ENCODE data around the gene OR10R2. TPM values are rescaled to one million over a fixed set of nuclear protein-coding genes. Genes with fewer than 3 reads are reported as not detected.

OR10R2 gene
- total RNA-seq, 4 donors from 2014 or later: not detected

DNA sequence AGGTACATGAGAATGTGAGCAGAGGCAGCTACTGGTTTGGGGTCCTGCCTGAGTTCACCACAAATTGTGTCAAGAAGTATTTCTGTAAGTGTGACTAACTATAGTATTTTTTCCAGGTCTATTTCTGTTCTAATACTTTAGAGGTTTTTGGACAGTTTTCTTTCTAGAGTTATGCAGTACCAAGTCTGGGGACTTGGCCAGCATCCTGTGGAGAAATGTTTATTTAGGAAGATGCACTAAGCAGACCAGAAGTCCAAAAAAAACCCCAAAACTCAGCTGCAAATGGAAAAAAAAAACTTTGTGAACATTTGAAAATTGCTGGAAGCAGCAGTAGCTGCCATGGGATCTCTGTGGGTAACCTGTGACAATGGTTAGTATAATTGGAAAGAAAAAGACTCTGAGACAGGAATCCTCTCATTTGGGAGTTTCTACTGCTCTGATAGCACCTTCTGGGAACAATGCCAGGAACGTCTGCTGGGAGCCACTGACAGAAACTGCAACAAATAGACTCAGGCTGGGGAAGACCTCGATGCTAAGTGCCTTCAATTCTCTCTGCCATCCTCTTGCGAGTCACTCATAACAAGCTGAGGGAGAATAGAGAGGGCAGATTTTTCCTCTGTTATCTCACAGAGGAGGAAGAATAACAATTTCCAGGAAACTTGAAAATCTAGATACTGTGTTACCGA lies 37.6 kb downstream of the OR10R2 start:
- no peaks in the 10 kb centered on the region for H3K4me1 ChIP-seq
- no peaks in the 10 kb centered on the region for H3K9me3 ChIP-seq
- H3K36me3 ChIP-seq: no peaks in the 10 kb centered on the region
- no peak overlapping the region for H3K4me3 ChIP-seq
- TF ChIP-seq, protein P1, sequence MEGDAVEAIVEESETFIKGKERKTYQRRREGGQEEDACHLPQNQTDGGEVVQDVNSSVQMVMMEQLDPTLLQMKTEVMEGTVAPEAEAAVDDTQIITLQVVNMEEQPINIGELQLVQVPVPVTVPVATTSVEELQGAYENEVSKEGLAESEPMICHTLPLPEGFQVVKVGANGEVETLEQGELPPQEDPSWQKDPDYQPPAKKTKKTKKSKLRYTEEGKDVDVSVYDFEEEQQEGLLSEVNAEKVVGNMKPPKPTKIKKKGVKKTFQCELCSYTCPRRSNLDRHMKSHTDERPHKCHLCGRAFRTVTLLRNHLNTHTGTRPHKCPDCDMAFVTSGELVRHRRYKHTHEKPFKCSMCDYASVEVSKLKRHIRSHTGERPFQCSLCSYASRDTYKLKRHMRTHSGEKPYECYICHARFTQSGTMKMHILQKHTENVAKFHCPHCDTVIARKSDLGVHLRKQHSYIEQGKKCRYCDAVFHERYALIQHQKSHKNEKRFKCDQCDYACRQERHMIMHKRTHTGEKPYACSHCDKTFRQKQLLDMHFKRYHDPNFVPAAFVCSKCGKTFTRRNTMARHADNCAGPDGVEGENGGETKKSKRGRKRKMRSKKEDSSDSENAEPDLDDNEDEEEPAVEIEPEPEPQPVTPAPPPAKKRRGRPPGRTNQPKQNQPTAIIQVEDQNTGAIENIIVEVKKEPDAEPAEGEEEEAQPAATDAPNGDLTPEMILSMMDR (IDR thresholded peaks at IDR 0.05): no peak
- TF ChIP-seq POLR2A (IDR thresholded peaks at IDR 0.05): no peak
- H3K27me3 ChIP-seq: no peaks in the 10 kb centered on the region
- H3K27ac ChIP-seq: no peak overlapping the region
- no peak for DNase-seq

DNA sequence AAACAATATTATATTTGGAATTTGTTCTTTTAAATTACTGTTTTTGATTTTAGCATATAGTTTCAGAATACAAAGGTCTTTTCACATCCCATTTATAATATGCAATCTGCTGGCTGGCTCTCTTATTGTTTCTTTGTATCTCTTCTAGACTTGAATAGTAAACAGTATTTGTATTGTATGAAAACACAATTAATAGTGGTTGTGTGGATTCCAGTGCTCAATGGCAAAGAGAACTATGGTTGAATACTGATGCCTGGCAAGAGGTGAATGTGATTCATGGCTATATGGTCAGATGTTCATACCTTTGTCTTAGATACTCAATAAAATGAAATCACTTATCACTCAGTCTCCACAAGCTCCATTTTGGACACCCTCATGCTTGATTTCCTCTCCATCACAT lies 44.9 kb downstream of the OR10R2 start:
- Histone ChIP-seq H3K9me3 (no peaks in the 10 kb centered on the region), H3K27ac (no peak overlapping the region), H3K36me3 (no peaks in the 10 kb centered on the region), H3K4me3 (no peak overlapping the region), H3K4me1 (no peaks in the 10 kb centered on the region), H3K27me3 (no peaks in the 10 kb centered on the region)
- DNase-seq: no peak
- TF ChIP-seq, protein P1 (IDR thresholded peaks at IDR 0.05): no peak
- no peak for TF ChIP-seq POLR2A (IDR thresholded peaks at IDR 0.05)

DNA sequence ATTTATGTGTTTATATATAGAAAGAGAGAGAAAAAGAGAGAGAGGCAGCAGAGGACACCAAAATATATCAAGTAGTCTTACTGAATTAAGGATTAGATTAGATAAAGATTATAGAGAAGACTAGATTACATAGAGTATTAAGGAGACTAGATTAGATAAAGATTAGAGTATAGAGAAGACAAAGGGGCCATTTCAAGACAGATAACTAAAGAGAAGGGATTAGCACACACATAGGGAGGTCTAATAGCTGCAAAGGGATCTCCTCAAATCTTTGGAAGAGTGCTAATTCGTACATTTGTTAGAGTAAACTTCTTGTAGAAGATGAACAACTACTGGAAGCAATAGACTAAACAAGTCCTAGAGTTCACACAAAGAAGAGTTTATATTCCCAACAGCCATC lies 48.0 kb downstream of the OR10R2 start:
- Histone ChIP-seq H3K36me3 (no peaks in the 10 kb centered on the region), H3K27me3 (no peaks in the 10 kb centered on the region), H3K4me3 (no peak overlapping the region), H3K27ac (no peak overlapping the region), H3K4me1 (no peaks in the 10 kb centered on the region), H3K9me3 (no peaks in the 10 kb centered on the region)
- no peak for DNase-seq
- TF ChIP-seq, protein P1 (IDR thresholded peaks at IDR 0.05): no peak
- no peak for TF ChIP-seq POLR2A (IDR thresholded peaks at IDR 0.05)

DNA sequence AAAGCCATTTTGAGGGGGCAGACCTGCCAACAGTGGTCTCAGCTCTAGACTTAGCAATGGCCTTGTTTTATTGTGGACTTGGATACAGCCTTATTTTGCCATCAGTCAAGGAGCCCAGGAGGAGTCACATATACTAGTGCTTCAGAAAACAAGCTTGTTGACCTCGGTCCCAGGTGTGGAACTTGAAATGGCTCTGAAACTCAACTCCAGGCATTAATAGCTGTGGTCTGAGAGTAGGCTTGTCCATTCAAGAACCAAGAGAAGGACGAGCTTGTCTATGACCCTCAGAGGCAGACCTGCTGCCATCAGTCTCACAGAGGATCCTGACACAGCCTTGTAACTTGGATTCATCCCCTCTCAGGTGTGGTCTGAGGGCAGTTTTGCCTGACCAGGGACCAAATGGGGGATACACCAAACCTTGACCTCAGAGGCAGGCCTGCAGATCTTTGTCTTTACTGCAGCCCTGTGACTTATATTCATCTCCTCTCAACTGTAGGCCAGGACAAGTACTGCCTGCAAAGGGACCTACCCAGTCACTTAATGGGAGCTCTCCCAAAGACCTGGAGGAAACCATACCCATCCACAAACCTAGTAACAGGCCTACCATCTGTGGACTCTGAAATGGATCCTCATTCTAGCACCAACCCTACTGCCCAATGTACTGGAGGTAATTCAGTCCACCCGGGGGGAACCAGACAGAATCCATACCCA lies 49.1 kb downstream of the OR10R2 start:
- H3K36me3 ChIP-seq: no peaks in the 10 kb centered on the region
- no peak for TF ChIP-seq POLR2A (IDR thresholded peaks at IDR 0.05)
- TF ChIP-seq, protein P1 (IDR thresholded peaks at IDR 0.05): no peak

DNA sequence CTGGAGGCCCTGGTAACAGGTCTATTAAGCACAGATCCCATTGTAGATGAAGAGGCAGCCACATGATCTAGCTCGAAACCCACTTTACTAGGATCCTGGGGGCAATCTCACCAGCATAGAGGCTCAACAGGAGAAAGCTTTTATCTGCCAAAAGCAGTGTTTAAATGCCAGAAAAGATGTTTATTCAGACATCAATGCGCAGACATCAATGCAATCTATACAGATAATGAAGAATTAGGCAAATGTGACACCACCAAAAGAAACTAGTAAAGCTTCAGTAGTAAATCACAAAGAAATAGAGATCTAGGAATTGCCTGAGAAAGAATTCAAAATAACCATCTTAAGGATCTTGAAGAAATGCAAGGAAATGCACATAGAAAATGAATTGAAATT lies 49.6 kb downstream of the OR10R2 start:
- no peak for DNase-seq
- Histone ChIP-seq H3K4me3 (no peak overlapping the region), H3K4me1 (no peaks in the 10 kb centered on the region), H3K36me3 (no peaks in the 10 kb centered on the region), H3K27me3 (no peaks in the 10 kb centered on the region), H3K9me3 (no peaks in the 10 kb centered on the region), H3K27ac (no peak overlapping the region)
- no peak for TF ChIP-seq POLR2A (IDR thresholded peaks at IDR 0.05)
- TF ChIP-seq, protein P1 (IDR thresholded peaks at IDR 0.05): no peak

More for the DNA sequence above, 49.1 kb downstream of the OR10R2 start:
- H3K4me3 ChIP-seq: no peak overlapping the region
- no peaks in the 10 kb centered on the region for H3K4me1 ChIP-seq
- DNase-seq: no peak
- H3K27ac ChIP-seq: no peak overlapping the region
- no peaks in the 10 kb centered on the region for H3K27me3 ChIP-seq
- no peaks in the 10 kb centered on the region for H3K9me3 ChIP-seq

All from Peyer's patch (tissue), 4 donors.